OCI-LY7 (cell line): ENCODE results near the gene C2orf42. TPM values are rescaled to one million over a fixed set of nuclear protein-coding genes. Genes with fewer than 3 reads are reported as not detected.
"Not testable (repeated sequence)": the region's sequence is repeated elsewhere in the genome, so short reads cannot be mapped to it uniquely, and the experiment has no call there.

ENCODE experiments used
- BruUV-seq: library from RNA; stranded (reverse); fragments of 400-500 nt; replicated peaks from 2 replicates; lab custom pipeline; 2021; lab: Mats Ljungman, UMichigan
- CTCF ChIA-PET: fragments of 300-600 bp; sonication (Branson Sonifier 250); formaldehyde crosslinking; loops from one replicate; lab custom pipeline; 2022; ENCODE audit warnings: antibody characterized with exemption; ENCODE audit not compliant: unreplicated experiment; lab: Charles Lee
- POLR2A ChIA-PET: fragments of 300-600 bp; sonication (Branson Sonifier 250); formaldehyde crosslinking; loops from one replicate; lab custom pipeline; 2022; ENCODE audit warnings: antibody characterized with exemption; lab: Charles Lee
- DNase-seq: peaks from one replicate; pipeline ENCODE4 v3.0.0-alpha.2; 2015; ENCODE audit warnings: low spot score
- H2AFZ ChIP-seq: fragments of 200-600 bp; sonication (generic), shearing (Covaris generic); 2 replicates; pipeline ENCODE4 v1.6.1; 2014; ENCODE audit warnings: mild to moderate bottlenecking, antibody characterized with exemption, low read length, moderate library complexity
- H3K27ac ChIP-seq: fragments of 200-600 bp; sonication (generic); 2 replicates; pipeline ENCODE4 v1.5.1; 2014; ENCODE audit warnings: mixed run types, low read depth, mild to moderate bottlenecking, moderate library complexity, low read length, inconsistent platforms; ENCODE audit not compliant: poor library complexity, severe bottlenecking
- H3K36me3 ChIP-seq: fragments of 200-600 bp; sonication (generic); 2 replicates; pipeline ENCODE4 v1.6.1; 2014; ENCODE audit warnings: mild to moderate bottlenecking, antibody characterized with exemption, low read length, moderate library complexity, mixed read lengths; ENCODE audit not compliant: insufficient read depth
- H3K4me1 ChIP-seq: fragments of 200-600 bp; sonication (generic); 2 replicates; pipeline ENCODE4 v1.5.1; 2014; ENCODE audit warnings: mild to moderate bottlenecking, low read length; ENCODE audit not compliant: insufficient read depth, poor library complexity, severe bottlenecking
- H3K4me2 ChIP-seq: fragments of 200-600 bp; sonication (generic); 2 replicates; pipeline ENCODE4 v1.6.1; 2014; ENCODE audit warnings: mild to moderate bottlenecking, low read length
- H3K4me3 ChIP-seq: fragments of 200-600 bp; sonication (generic); 2 replicates; pipeline ENCODE4 v1.5.1; 2014; ENCODE audit warnings: mild to moderate bottlenecking, low read depth, low read length; ENCODE audit not compliant: poor library complexity, severe bottlenecking
- H3K79me2 ChIP-seq: fragments of 200-600 bp; sonication (generic); 2 replicates; pipeline ENCODE4 v1.6.1; 2016; ENCODE audit warnings: low read depth, mild to moderate bottlenecking, low read length, moderate library complexity, mixed read lengths; ENCODE audit not compliant: insufficient read depth
- H3K9me2 ChIP-seq: fragments of 200-600 bp; sonication (generic); 2 replicates; pipeline ENCODE4 v1.6.1; 2016; ENCODE audit warnings: mild to moderate bottlenecking, low read length, mixed read lengths; ENCODE audit not compliant: insufficient read depth
- H3K9me3 ChIP-seq: fragments of 200-600 bp; sonication (generic); 2 replicates; pipeline ENCODE4 v1.6.1; 2014; ENCODE audit warnings: mild to moderate bottlenecking, mixed run types, low read length, mixed read lengths
- H4K20me1 ChIP-seq: fragments of 200-600 bp; sonication (generic); 2 replicates; pipeline ENCODE4 v1.6.1; 2014; ENCODE audit warnings: mild to moderate bottlenecking, antibody characterized with exemption, low read length, moderate library complexity, mixed read lengths; ENCODE audit not compliant: insufficient read depth
- CTCF ChIP-seq: fragments of 200-600 bp; sonication (generic); conservative IDR thresholded peaks from 2 replicates; pipeline ENCODE4 v1.5.1; 2014; ENCODE audit warnings: mild to moderate bottlenecking, antibody characterized with exemption, low read length, moderate library complexity, mixed read lengths
- EZH2phosphoT487 ChIP-seq: fragments of 200-600 bp; sonication (generic); IDR thresholded peaks from 2 replicates; pipeline ENCODE4 v1.6.1; 2018; ENCODE audit warnings: low read depth, borderline replicate concordance, mild to moderate bottlenecking, mixed run types, antibody characterized with exemption, low read length, moderate library complexity, mixed read lengths
- intact Hi-C: fragments of 100-400 bp; cut with micrococcal nuclease; formaldehyde crosslinking; loops from one replicate; pipeline ENCODE4 v1.10.0; 2022; ENCODE audit not compliant: unreplicated experiment
- total RNA-seq, 2 experiments: library from RNA; depleted of rRNA in 1 of 2; stranded (reverse); fragments of >200 nt in 1 of 2; shearing (Covaris generic) in 1 of 2; gene quantifications; 2 replicates each; pipeline ENCODE4 v1.2.3, GENCODE V29; 2014 to 2022

Gene C2orf42
- total RNA-seq, 2 experiments from 2014 or later, result 19.0 to 24.5 TPM

DNA sequence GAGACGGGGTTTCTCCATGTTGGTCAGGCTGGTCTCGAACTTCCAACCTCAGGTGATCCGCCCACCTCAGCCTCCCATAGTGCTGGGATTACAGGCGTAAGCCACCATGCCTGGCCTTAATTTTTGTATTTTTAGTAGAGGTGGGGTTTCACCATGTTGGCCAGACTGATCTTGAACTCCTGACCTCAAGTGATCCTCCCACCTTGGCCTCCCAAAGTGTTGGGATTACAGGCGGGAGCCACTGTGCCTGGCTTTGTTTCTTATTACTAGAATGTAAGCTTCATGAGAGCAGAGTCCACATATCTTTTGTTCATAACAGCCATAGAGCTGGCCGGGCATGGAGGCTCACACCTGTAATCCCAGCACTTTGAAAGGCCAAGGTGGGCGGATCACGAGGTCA lies 84.7 kb downstream of the C2orf42 start:
- H3K9me3 ChIP-seq, H3K79me2 ChIP-seq, H4K20me1 ChIP-seq, H3K27ac ChIP-seq, DNase-seq, CTCF ChIA-PET, H3K4me3 ChIP-seq, H3K4me2 ChIP-seq, H2AFZ ChIP-seq, BruUV-seq, H3K36me3 ChIP-seq, H3K9me2 ChIP-seq: not testable (repeated sequence)
- peaks cover 68% of the 10 kb centered on the region for H3K4me1 ChIP-seq
- intact Hi-C loops, result loop anchor here (2.0 kb wide), 1 partner anchor 19 kb away; no protein-coding TSS in a partner anchor
- POLR2A ChIA-PET, result interaction anchor here (0.6 to 2.7 kb wide), 4 partner anchors 12 to 25 kb away, joined by 3 to 8 read pairs (median 6); no protein-coding TSS in a partner anchor

- peak; percentile 83 for DNase-seq
These were observed 86.3 kb downstream of the C2orf42 start for GRCh38 chr2:70104231-70105111.

DNA sequence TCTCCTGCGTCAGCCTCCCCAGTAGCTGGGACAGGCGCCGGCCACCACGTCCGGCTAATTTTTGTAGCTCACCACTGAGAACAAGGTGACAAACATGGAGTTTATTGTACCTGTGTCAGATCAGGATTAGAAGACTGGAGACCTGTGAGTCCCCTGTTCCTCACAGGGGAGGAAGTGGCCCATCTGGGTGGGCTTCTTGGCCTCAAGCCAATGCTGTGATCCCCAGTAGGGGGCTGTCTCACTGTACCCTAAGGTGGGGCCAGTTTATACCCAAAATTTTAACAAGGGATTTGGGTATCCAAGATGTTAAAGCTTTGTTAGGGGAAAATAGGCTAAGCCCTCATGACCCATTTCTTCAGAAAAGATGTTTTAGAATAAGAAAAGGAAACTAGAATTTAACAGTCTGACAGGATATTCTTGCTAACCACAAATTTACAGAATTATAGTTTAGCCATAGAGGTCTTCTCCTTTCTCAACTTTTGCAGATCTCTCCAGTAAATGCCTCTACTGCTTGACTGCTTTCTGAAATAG lies 87.2 kb downstream of the C2orf42 start:
- POLR2A ChIA-PET, result interaction anchor here (0.6 to 3.0 kb wide), 15 partner anchors 9 to 190 kb away, joined by 3 to 33 read pairs (median 7); partner anchors contain the start of genes MXD1 and SNRPG
- no peaks in the 10 kb centered on the region for H3K9me3 ChIP-seq
- H3K79me2 ChIP-seq, result peaks cover 9% of the 10 kb centered on the region; the same call in 1 of the 2 replicates
- intact Hi-C loops, result loop anchor here (1.0 kb wide), 3 partner anchors 8 to 39 kb away; no protein-coding TSS in a partner anchor
- peak; percentile 69 for DNase-seq
- H4K20me1 ChIP-seq, result no peaks in the 10 kb centered on the region
- H3K9me2 ChIP-seq, result no peaks in the 10 kb centered on the region
- H3K4me1 ChIP-seq, result peaks cover 55% of the 10 kb centered on the region
- peak overlapping the region; percentile 84 for H3K4me2 ChIP-seq
- peak overlapping the region; percentile 61 for H3K4me3 ChIP-seq
- TSS peak; percentile 84 for BruUV-seq
- H2AFZ ChIP-seq, result peak overlapping the region; percentile 75
- peak; percentile 77 for TF ChIP-seq CTCF
- TF ChIP-seq EZH2phosphoT487, result no peak
- CTCF ChIA-PET, result interaction anchor here (1.0 kb wide), 1 partner anchor 14 kb away, joined by 3 read pairs; no protein-coding TSS in a partner anchor
- H3K36me3 ChIP-seq, result no peaks in the 10 kb centered on the region
- peak overlapping the region; percentile 88 for H3K27ac ChIP-seq

More at GRCh38 chr2:70104231-70105111, 86.3 kb downstream of the C2orf42 start:
- CTCF ChIA-PET, result interaction anchor here (0.7 kb wide), 1 partner anchor 20 kb away, joined by 3 read pairs; no protein-coding TSS in a partner anchor
- POLR2A ChIA-PET, result interaction anchor here (0.6 to 3.0 kb wide), 17 partner anchors 9 to 299 kb away, joined by 3 to 33 read pairs (median 6); partner anchors contain the start of genes C2orf42, MXD1 and SNRPG
- Histone ChIP-seq H4K20me1 (no peaks in the 10 kb centered on the region), H3K9me2 (no peaks in the 10 kb centered on the region), H3K27ac (peak overlapping the region; percentile 88), H3K4me1 (peaks cover 64% of the 10 kb centered on the region), H3K4me3 (peak overlapping the region; percentile 61), H3K9me3 (no peaks in the 10 kb centered on the region), H3K4me2 (peak overlapping the region; percentile 84), H3K36me3 (no peaks in the 10 kb centered on the region), H2AFZ (peak overlapping the region; percentile 75), H3K79me2 (peaks cover 9% of the 10 kb centered on the region; the same call in 1 of the 2 replicates)
- TF ChIP-seq EZH2phosphoT487, result no peak
- intact Hi-C loops, result loop anchor here (1.0 kb wide), 2 partner anchors 9 to 38 kb away; no protein-coding TSS in a partner anchor
- BruUV-seq, result no TSS peak

- CTCF ChIA-PET, BruUV-seq, H3K9me3 ChIP-seq, DNase-seq, H3K9me2 ChIP-seq, H3K79me2 ChIP-seq, H4K20me1 ChIP-seq, H3K36me3 ChIP-seq, POLR2A ChIA-PET, H2AFZ ChIP-seq, intact Hi-C loops: not testable (repeated sequence)
- H3K4me3 ChIP-seq, result peak overlapping the region; percentile 61
- H3K4me1 ChIP-seq, result peaks cover 43% of the 10 kb centered on the region
- peak overlapping the region; percentile 88 for H3K27ac ChIP-seq
- peak overlapping the region; percentile 84; the same call in 1 of the 2 replicates for H3K4me2 ChIP-seq
These were observed 88.4 kb downstream of the C2orf42 start for GRCh38 chr2:70102323-70102905.

DNA sequence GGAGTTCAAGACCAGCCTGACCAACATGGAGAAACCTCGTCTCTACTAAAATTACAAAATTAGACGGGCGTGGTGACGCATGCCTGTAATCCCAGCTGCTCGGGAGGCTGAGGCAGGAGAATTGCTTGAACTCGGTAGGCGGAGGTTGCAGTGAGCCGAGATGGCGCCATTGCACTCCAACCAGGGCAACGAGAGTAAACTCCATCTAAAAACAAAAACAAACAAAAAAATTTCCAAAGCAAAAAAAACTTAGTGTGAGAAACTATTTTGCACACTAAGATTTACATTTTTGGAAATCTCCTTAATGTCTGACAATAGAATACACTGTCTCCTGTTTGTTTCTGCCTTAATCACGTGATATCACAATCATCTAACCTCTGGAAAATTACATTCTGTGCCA lies 89.1 kb downstream of the C2orf42 start:
- H3K4me2 ChIP-seq, H3K27ac ChIP-seq, H2AFZ ChIP-seq, POLR2A ChIA-PET, CTCF ChIA-PET, BruUV-seq, DNase-seq, intact Hi-C loops, H3K36me3 ChIP-seq, H4K20me1 ChIP-seq, H3K4me3 ChIP-seq, H3K79me2 ChIP-seq, H3K9me3 ChIP-seq, H3K9me2 ChIP-seq: not testable (repeated sequence)
- peaks cover 36% of the 10 kb centered on the region for H3K4me1 ChIP-seq
